GM23248 (cell line): ENCODE results near the gene GFRA1. TPM values are rescaled to one million over a fixed set of nuclear protein-coding genes. Genes with fewer than 3 reads are reported as not detected.

Experiments used
- DNase-seq: peaks from one replicate; pipeline ENCODE4 v3.0.0-alpha.2; 2015
- H2AFZ ChIP-seq: fragments of 200-600 bp; sonication (generic); 2 replicates; pipeline ENCODE4 v1.6.1; 2016; ENCODE audit warnings: antibody characterized with exemption
- H3F3A ChIP-seq: fragments of 200-600 bp; sonication (generic); 2 replicates; pipeline ENCODE4 v1.6.1; 2016; ENCODE audit warnings: mild to moderate bottlenecking, antibody characterized with exemption, mixed run types; ENCODE audit not compliant: insufficient read depth
- H3K27ac ChIP-seq: fragments of 200-600 bp; sonication (generic); 2 replicates; pipeline ENCODE4 v1.5.1; 2016; ENCODE audit warnings: mild to moderate bottlenecking
- H3K27me3 ChIP-seq: fragments of 200-600 bp; sonication (generic); replicated peaks from 2 replicates; pipeline ENCODE4 v1.6.1; 2016; ENCODE audit warnings: mild to moderate bottlenecking; ENCODE audit not compliant: insufficient read depth
- H3K36me3 ChIP-seq: fragments of 200-600 bp; sonication (generic); 2 replicates; pipeline ENCODE4 v1.6.1; 2016; ENCODE audit warnings: low read depth, mild to moderate bottlenecking
- H3K4me1 ChIP-seq: fragments of 200-600 bp; sonication (generic); 2 replicates; pipeline ENCODE4 v1.6.1; 2016; ENCODE audit warnings: mild to moderate bottlenecking; ENCODE audit not compliant: insufficient read depth
- H3K4me2 ChIP-seq: fragments of 200-600 bp; sonication (generic); one replicate; pipeline ENCODE4 v1.6.1; 2016; ENCODE audit warnings: mild to moderate bottlenecking; ENCODE audit not compliant: unreplicated experiment
- H3K4me3 ChIP-seq: fragments of 200-600 bp; sonication (generic); 2 replicates; pipeline ENCODE4 v1.5.1; 2016; ENCODE audit warnings: mild to moderate bottlenecking
- H3K79me2 ChIP-seq: fragments of 200-600 bp; sonication (generic); 2 replicates; pipeline ENCODE4 v1.6.1; 2016; ENCODE audit warnings: mild to moderate bottlenecking; ENCODE audit not compliant: insufficient read depth
- H3K9ac ChIP-seq: fragments of 200-600 bp; sonication (generic); 2 replicates; pipeline ENCODE4 v1.6.1; 2016; ENCODE audit warnings: mild to moderate bottlenecking
- H3K9me2 ChIP-seq: fragments of 200-600 bp; sonication (generic); 2 replicates; pipeline ENCODE4 v1.6.1; 2016; ENCODE audit warnings: mixed run types, mild to moderate bottlenecking, moderate library complexity; ENCODE audit not compliant: insufficient read depth
- H3K9me3 ChIP-seq: fragments of 200-600 bp; sonication (generic); one replicate; pipeline ENCODE4 v1.6.1; 2017; ENCODE audit warnings: low read depth
- H4K20me1 ChIP-seq: fragments of 200-600 bp; sonication (generic); 2 replicates; pipeline ENCODE4 v1.6.0; 2016; ENCODE audit not compliant: insufficient read depth
- EZH2 ChIP-seq: fragments of 200-600 bp; sonication (generic); IDR thresholded peaks from 2 replicates; pipeline ENCODE4 v1.6.1; 2018; ENCODE audit warnings: antibody characterized with exemption, mild to moderate bottlenecking; ENCODE audit not compliant: insufficient read depth, poor library complexity, severe bottlenecking
- EZH2phosphoT487 ChIP-seq: fragments of 200-600 bp; sonication (generic); IDR thresholded peaks from 2 replicates; pipeline ENCODE4 v1.6.1; 2018; ENCODE audit warnings: antibody characterized with exemption, moderate library complexity, mild to moderate bottlenecking, low read depth; ENCODE audit not compliant: insufficient read depth
- WGBS, 2 experiments: methylation state at CpG; one replicate each; pipeline ENCODE4 v1.1.6; 2015 to 2017; ENCODE audit warnings: low lambda C conversion rate in 2 of 2, low coverage in 1 of 2; ENCODE audit errors: missing lambda C conversion rate in 2 of 2; 5-methylcytosine and 5-hydroxymethylcytosine counted together
- in situ Hi-C: fragments of 300-500 bp; cut with MboI; formaldehyde crosslinking; loops from 2 replicates; pipeline ENCODE4 v1.15.0; 2020
- polyA plus RNA-seq: library from polyadenylated mRNA; unstranded; fragments of >200 nt; fragmentation: Nextera tagmentation; extraction: Ambion mirVana; gene quantifications from 2 replicates; pipeline ENCODE4 v1.2.1, GENCODE V29; 2016
- total RNA-seq: library from RNA; depleted of rRNA; stranded (reverse); fragments of >200 nt; shearing (Covaris generic); gene quantifications from 2 replicates; pipeline ENCODE4 v1.2.3, GENCODE V29; 2014

GFRA1 gene
- total and polyA plus RNA-seq, 2 experiments from 2014 or later: 5.0 to 5.2 TPM

- Histone ChIP-seq H3K9me2 (no peaks in the 10 kb centered on the region), H2AFZ (no peak overlapping the region), H3K27ac (no peak overlapping the region), H3K9ac (no peak overlapping the region), H3K36me3 (no peaks in the 10 kb centered on the region), H3K4me1 (no peaks in the 10 kb centered on the region; the same call in 1 of the 2 replicates), H4K20me1 (no peaks in the 10 kb centered on the region), H3K4me3 (no peak overlapping the region), H3K4me2 (no peak overlapping the region), H3K79me2 (no peaks in the 10 kb centered on the region), H3K27me3 (no peaks in the 10 kb centered on the region; the same call in 1 of the 2 replicates), H3F3A (no peaks in the 10 kb centered on the region), H3K9me3 (no peaks in the 10 kb centered on the region)
- in situ Hi-C loops: no loop called here
- TF ChIP-seq EZH2phosphoT487: no peak
- TF ChIP-seq EZH2: no peak
- 48 to 51% methylated on average over 5 of the region's 5 CpGs for WGBS, 2 experiments
- no peak for DNase-seq
Measured at GRCh38 chr10:116156819-116157218, 116.2 kb downstream of the GFRA1 start.

GRCh38 chr10:116155191-116155590 lies 117.8 kb downstream of the GFRA1 start:
- no peaks in the 10 kb centered on the region; the same call in 1 of the 2 replicates for H3K27me3 ChIP-seq
- H3K4me1 ChIP-seq: no peaks in the 10 kb centered on the region; the same call in 1 of the 2 replicates
- H3K27ac ChIP-seq: no peak overlapping the region
- H3K4me3 ChIP-seq: no peak overlapping the region
- no peak overlapping the region for H3K4me2 ChIP-seq
- no peaks in the 10 kb centered on the region for H4K20me1 ChIP-seq
- H3K79me2 ChIP-seq: no peaks in the 10 kb centered on the region
- H3F3A ChIP-seq: no peaks in the 10 kb centered on the region
- H2AFZ ChIP-seq: no peak overlapping the region
- WGBS, 2 experiments: 17 to 26% methylated on average over 1 of the region's 1 CpG
- no peaks in the 10 kb centered on the region for H3K9me2 ChIP-seq
- TF ChIP-seq EZH2phosphoT487 (no peak), EZH2 (no peak)
- H3K9ac ChIP-seq: no peak overlapping the region
- no peaks in the 10 kb centered on the region for H3K36me3 ChIP-seq
- in situ Hi-C loops: no loop called here
- no peak for DNase-seq
- no peaks in the 10 kb centered on the region for H3K9me3 ChIP-seq

- TF ChIP-seq EZH2phosphoT487 (no peak), EZH2 (no peak)
- H3K4me1 ChIP-seq: no peaks in the 10 kb centered on the region
- no peaks in the 10 kb centered on the region for H3K79me2 ChIP-seq
- H3K9me2 ChIP-seq: no peaks in the 10 kb centered on the region
- no peaks in the 10 kb centered on the region for H3K36me3 ChIP-seq
- peak; percentile 5 for DNase-seq
- H4K20me1 ChIP-seq: no peaks in the 10 kb centered on the region
- H3K27me3 ChIP-seq: no peaks in the 10 kb centered on the region; the same call in 1 of the 2 replicates
- no peak overlapping the region for H3K9ac ChIP-seq
- H3K9me3 ChIP-seq: no peaks in the 10 kb centered on the region
- H2AFZ ChIP-seq: no peak overlapping the region
- 0 to 18% methylated on average over 1 of the region's 1 CpG for WGBS, 2 experiments
- no peaks in the 10 kb centered on the region for H3F3A ChIP-seq
- H3K27ac ChIP-seq: no peak overlapping the region
- H3K4me2 ChIP-seq: no peak overlapping the region
- in situ Hi-C loops: no loop called here
- H3K4me3 ChIP-seq: no peak overlapping the region
Measured at GRCh38 chr10:116154651-116155050, 118.4 kb downstream of the GFRA1 start.

GRCh38 chr10:116151076-116151475 lies 121.9 kb downstream of the GFRA1 start:
- no peaks in the 10 kb centered on the region for H3K36me3 ChIP-seq
- H3K4me3 ChIP-seq: no peak overlapping the region
- no peak overlapping the region for H3K27ac ChIP-seq
- H3K9me3 ChIP-seq: no peaks in the 10 kb centered on the region
- in situ Hi-C loops: no loop called here
- TF ChIP-seq EZH2 (no peak), EZH2phosphoT487 (no peak)
- no peaks in the 10 kb centered on the region for H4K20me1 ChIP-seq
- H2AFZ ChIP-seq: no peak overlapping the region
- no peaks in the 10 kb centered on the region for H3K9me2 ChIP-seq
- no peaks in the 10 kb centered on the region for H3K79me2 ChIP-seq
- H3K4me2 ChIP-seq: no peak overlapping the region
- no peaks in the 10 kb centered on the region for H3K27me3 ChIP-seq
- H3K9ac ChIP-seq: no peak overlapping the region
- peak; percentile 33 for DNase-seq
- H3F3A ChIP-seq: no peaks in the 10 kb centered on the region
- H3K4me1 ChIP-seq: peaks cover 4% of the 10 kb centered on the region; the same call in 1 of the 2 replicates

- Histone ChIP-seq H3K27me3 (no peaks in the 10 kb centered on the region), H3K9me2 (no peaks in the 10 kb centered on the region), H3K4me1 (peaks cover 4% of the 10 kb centered on the region; the same call in 1 of the 2 replicates), H3K4me2 (no peak overlapping the region), H2AFZ (no peak overlapping the region), H3F3A (no peaks in the 10 kb centered on the region), H3K9me3 (no peaks in the 10 kb centered on the region), H3K4me3 (no peak overlapping the region), H3K27ac (no peak overlapping the region), H4K20me1 (no peaks in the 10 kb centered on the region), H3K9ac (no peak overlapping the region), H3K36me3 (no peaks in the 10 kb centered on the region), H3K79me2 (no peaks in the 10 kb centered on the region)
- DNase-seq: no peak
- TF ChIP-seq EZH2phosphoT487 (no peak), EZH2 (no peak)
- in situ Hi-C loops: no loop called here
- 4 to 5% methylated on average over 6 of the region's 6 CpGs for WGBS, 2 experiments
Measured at GRCh38 chr10:116150606-116151005, 122.4 kb downstream of the GFRA1 start.
